ENCODE results near the gene TBL3.

- no peak for TF ChIP-seq EZH2phosphoT487 (IDR thresholded peaks at IDR 0.05; ENCODE audit: borderline replicate concordance, low read depth, low read length)
- TF ChIP-seq, protein P1, sequence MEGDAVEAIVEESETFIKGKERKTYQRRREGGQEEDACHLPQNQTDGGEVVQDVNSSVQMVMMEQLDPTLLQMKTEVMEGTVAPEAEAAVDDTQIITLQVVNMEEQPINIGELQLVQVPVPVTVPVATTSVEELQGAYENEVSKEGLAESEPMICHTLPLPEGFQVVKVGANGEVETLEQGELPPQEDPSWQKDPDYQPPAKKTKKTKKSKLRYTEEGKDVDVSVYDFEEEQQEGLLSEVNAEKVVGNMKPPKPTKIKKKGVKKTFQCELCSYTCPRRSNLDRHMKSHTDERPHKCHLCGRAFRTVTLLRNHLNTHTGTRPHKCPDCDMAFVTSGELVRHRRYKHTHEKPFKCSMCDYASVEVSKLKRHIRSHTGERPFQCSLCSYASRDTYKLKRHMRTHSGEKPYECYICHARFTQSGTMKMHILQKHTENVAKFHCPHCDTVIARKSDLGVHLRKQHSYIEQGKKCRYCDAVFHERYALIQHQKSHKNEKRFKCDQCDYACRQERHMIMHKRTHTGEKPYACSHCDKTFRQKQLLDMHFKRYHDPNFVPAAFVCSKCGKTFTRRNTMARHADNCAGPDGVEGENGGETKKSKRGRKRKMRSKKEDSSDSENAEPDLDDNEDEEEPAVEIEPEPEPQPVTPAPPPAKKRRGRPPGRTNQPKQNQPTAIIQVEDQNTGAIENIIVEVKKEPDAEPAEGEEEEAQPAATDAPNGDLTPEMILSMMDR (conservative IDR thresholded peaks at IDR 0.05; ENCODE audit: low read length), result no peak
These were observed 41.5 kb upstream of the TBL3 start for GRCh38 chr16:1930338-1930720.
